Astrocyte of the spinal cord (primary cell): ENCODE measurements around the gene TCEA2.
A peak's percentile ranks its signal among the peaks of the same experiment; 100 is the strongest.

ENCODE experiments used
- DNase-seq: peaks from one replicate; pipeline ENCODE4 v3.0.0; 2011; ENCODE audit warnings: low read depth, low spot score
- H3K4me3 ChIP-seq: 2 replicates; pipeline ENCODE4 v1.5.1; 2011; ENCODE audit warnings: low read depth, mild to moderate bottlenecking, low read length, moderate library complexity
- CTCF ChIP-seq: IDR thresholded peaks from 2 replicates; pipeline ENCODE4 v1.5.1; 2012; ENCODE audit warnings: low read depth, mild to moderate bottlenecking, low read length, inconsistent platforms
- in situ Hi-C: cut with HindIII; loops from 2 replicates; pipeline ENCODE4 v1.10.0; 2017; ENCODE audit warnings: low sequenced_read_pairs

TCEA2 gene

GRCh38 chr20:64036346-64037198 is 26.4 kb upstream of the TCEA2 start:
- DNase-seq = no peak
- TF ChIP-seq CTCF = no peak
- no peak overlapping the region for H3K4me3 ChIP-seq
- in situ Hi-C loops = no loop called here

GRCh38 chr20:64037199-64037497 is 25.9 kb upstream of the TCEA2 start:
- in situ Hi-C loops = no loop called here
- no peak for DNase-seq
- H3K4me3 ChIP-seq = no peak overlapping the region
- no peak for TF ChIP-seq CTCF

GRCh38 chr20:64037498-64038213 is 25.3 kb upstream of the TCEA2 start:
- in situ Hi-C loops = no loop called here
- TF ChIP-seq CTCF = no peak
- DNase-seq = no peak
- H3K4me3 ChIP-seq = no peak overlapping the region

GRCh38 chr20:64038224-64038564 is 24.8 kb upstream of the TCEA2 start:
- no peak for TF ChIP-seq CTCF
- H3K4me3 ChIP-seq = no peak overlapping the region
- in situ Hi-C loops = no loop called here
- no peak for DNase-seq

GRCh38 chr20:64038565-64039292 is 24.3 kb upstream of the TCEA2 start:
- TF ChIP-seq CTCF = peak; percentile 66
- DNase-seq = peak; percentile 34
- in situ Hi-C loops = no loop called here
- peak overlapping the region; percentile 20 for H3K4me3 ChIP-seq

GRCh38 chr20:64039293-64040160 is 23.5 kb upstream of the TCEA2 start:
- H3K4me3 ChIP-seq = peak overlapping the region; percentile 16
- TF ChIP-seq CTCF = no peak
- DNase-seq = no peak
- in situ Hi-C loops = no loop called here
